Esophagus (tissue), 2 donors: ENCODE data around the gene MCC. TPM values are rescaled to one million over a fixed set of nuclear protein-coding genes. Genes with fewer than 3 reads are reported as not detected.

Source experiments
- H3K27ac ChIP-seq, 2 donors: one replicate each; pipeline ENCODE4 v1.5.1; 2013; ENCODE audit warnings: low read depth in 2 of 2, mild to moderate bottlenecking in 2 of 2, inconsistent platforms in 1 of 2, low read length in 1 of 2, moderate library complexity in 1 of 2
- H3K27me3 ChIP-seq, 2 donors: one replicate each; pipeline ENCODE4 v1.6.1; 2013; ENCODE audit warnings: low read length in 2 of 2, control low read depth in 1 of 2, mild to moderate bottlenecking in 1 of 2; ENCODE audit not compliant: insufficient read depth in 2 of 2, control insufficient read depth in 1 of 2
- H3K36me3 ChIP-seq, 2 donors: one replicate each; pipeline ENCODE4 v1.6.1; 2013; ENCODE audit warnings: low read length in 1 of 2; ENCODE audit not compliant: control insufficient read depth in 2 of 2, insufficient read depth in 2 of 2
- H3K4me1 ChIP-seq, 2 donors: one replicate each; pipeline ENCODE4 v1.6.1; 2013; ENCODE audit warnings: low read length in 1 of 2; ENCODE audit not compliant: control insufficient read depth in 2 of 2, insufficient read depth in 2 of 2
- H3K4me3 ChIP-seq, 2 donors: one replicate each; pipeline ENCODE4 v1.5.1; 2013; ENCODE audit warnings: low read length in 2 of 2, mild to moderate bottlenecking in 2 of 2, low read depth in 1 of 2, moderate library complexity in 1 of 2
- H3K9me3 ChIP-seq, 2 donors: one replicate each; pipeline ENCODE4 v1.6.1; 2013; ENCODE audit warnings: mild to moderate bottlenecking in 2 of 2, low read depth in 1 of 2, low read length in 1 of 2, moderate library complexity in 1 of 2; ENCODE audit not compliant: control insufficient read depth in 2 of 2, insufficient read depth in 1 of 2
- WGBS, 2 donors: extraction: QIAGEN DNeasy Blood & Tissue Kit; methylation state at CpG; one replicate each; pipeline ENCODE4 v1.1.7; 2013; 5-methylcytosine and 5-hydroxymethylcytosine counted together
- polyA plus RNA-seq, 2 donors: library from polyadenylated mRNA; stranded (reverse); fragments of 200-250 nt; gene quantifications; one replicate each; pipeline ENCODE4 v1.2.3, GENCODE V29; 2013
- donor health status: healthy with polysubstance abuse.
- donor health status: Bipolar disorder and iron deficiency.

Gene MCC
- polyA plus RNA-seq, 2 donors = 7.2 to 8.3 TPM

DNA sequence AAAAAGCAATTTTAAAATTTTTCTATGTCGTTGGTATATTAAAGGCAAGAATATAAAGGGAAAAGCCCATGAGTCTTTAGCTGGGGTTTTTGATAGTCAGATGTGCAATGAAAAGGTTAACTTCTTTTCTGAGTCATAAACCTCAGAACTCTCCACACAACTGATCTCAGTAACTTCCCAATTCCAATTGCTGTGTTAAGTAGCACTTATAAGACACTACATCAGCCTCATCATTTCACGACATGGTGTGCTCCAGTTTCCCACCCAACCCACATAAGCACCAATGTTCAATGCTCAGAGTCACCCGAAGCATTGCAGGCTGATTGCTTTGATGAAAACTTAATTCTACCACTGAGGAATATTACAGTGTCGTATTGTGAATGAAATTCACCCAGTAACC lies 209.3 kb downstream of the MCC start:
- Histone ChIP-seq H3K9me3 (no peaks in the 10 kb centered on the region), H3K27ac (no peak overlapping the region), H3K36me3 (no peaks in the 10 kb centered on the region), H3K27me3 (no peaks in the 10 kb centered on the region), H3K4me3 (no peak overlapping the region), H3K4me1 (peaks cover 0 to 2% of the 10 kb centered on the region in 2 donors)
- WGBS, 2 donors = 63 to 67% methylated on average over 4 of the region's 4 CpGs

DNA sequence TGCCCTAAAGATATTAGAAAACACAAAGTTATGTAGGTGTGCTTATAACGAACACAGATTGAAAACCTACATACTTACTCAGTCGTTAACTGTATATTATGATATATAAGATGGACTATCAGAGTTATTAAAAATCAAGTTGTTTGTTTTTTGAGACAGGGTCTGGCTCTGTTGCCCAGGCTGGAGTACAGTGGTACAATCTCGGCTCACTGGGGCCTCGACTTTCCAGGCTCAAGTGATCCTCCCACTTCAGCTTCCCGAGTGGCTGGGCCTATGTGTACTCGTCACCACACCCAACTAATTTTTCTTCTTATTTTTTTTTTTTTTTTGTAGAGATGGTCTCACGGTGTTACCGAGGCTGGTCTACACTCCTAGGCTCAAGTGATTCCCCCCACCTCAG lies 211.8 kb downstream of the MCC start:
- Histone ChIP-seq H3K27ac (no peak overlapping the region), H3K27me3 (no peaks in the 10 kb centered on the region)

DNA sequence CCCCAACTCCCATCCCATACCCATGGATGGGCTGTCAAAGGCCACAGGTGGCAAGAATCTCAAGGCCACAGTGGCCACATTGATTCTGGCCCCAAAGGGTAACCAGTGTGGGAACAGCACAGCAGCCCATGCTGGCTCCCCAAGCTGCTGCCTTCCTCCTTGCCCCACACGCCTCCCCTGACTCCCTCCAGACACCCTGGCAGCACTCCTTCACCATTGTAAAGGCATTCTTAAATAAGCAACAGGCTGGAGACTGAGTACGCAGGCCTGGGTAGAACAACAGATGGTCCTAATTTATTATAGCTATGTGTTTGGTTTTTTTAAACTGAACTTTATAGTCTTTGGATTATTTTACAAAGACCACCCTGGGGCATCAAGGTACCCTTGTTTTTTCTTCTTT lies 212.3 kb downstream of the MCC start:
- Histone ChIP-seq H3K27ac (no peak overlapping the region), H3K4me3 (no peak overlapping the region), H3K27me3 (no peaks in the 10 kb centered on the region), H3K9me3 (no peaks in the 10 kb centered on the region), H3K36me3 (no peaks in the 10 kb centered on the region), H3K4me1 (peaks cover 0 to 2% of the 10 kb centered on the region in 2 donors)
- WGBS, 2 donors = 87 to 100% methylated on average over 2 of the region's 2 CpGs

More for the DNA sequence above, 211.8 kb downstream of the MCC start:
- Histone ChIP-seq H3K4me1 (peaks cover 0 to 2% of the 10 kb centered on the region in 2 donors), H3K4me3 (no peak overlapping the region), H3K36me3 (no peaks in the 10 kb centered on the region), H3K9me3 (no peaks in the 10 kb centered on the region)
- 94 to 95% methylated on average over 8 of the region's 8 CpGs for WGBS, 2 donors

DNA sequence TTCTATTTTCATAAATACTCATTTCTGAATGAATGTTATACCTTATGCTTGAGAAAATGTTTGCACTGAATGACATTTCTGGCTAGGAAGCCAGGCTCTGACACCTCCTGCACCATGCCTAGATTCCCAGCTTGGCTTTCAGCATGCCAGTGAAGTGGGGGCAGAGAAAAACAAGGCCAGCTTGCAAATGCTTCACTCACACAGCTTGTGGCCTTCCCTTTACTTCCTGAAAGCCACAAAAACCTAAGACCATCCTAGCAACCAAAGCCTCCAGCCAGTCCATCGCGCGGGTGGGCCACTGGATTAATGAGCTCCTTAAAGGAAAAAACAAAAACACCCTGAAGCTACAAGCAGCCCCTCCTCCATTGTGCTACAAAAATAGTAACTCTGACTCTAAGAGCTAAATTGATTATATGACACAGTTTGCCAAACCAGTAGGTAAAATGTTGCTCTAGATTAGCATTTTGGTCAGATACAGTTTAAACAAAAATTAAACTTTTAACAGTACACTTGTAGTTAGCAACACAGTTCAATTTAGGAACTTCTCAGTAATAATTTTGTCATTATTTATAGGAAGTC lies 213.3 kb downstream of the MCC start:
- H3K4me3 ChIP-seq = no peak overlapping the region
- no peaks in the 10 kb centered on the region for H3K36me3 ChIP-seq
- H3K4me1 ChIP-seq = peaks cover 0 to 2% of the 10 kb centered on the region in 2 donors
- WGBS, 2 donors = 76 to 81% methylated on average over 3 of the region's 3 CpGs
- H3K27me3 ChIP-seq = no peaks in the 10 kb centered on the region
- H3K27ac ChIP-seq = no peak overlapping the region
- no peaks in the 10 kb centered on the region for H3K9me3 ChIP-seq

DNA sequence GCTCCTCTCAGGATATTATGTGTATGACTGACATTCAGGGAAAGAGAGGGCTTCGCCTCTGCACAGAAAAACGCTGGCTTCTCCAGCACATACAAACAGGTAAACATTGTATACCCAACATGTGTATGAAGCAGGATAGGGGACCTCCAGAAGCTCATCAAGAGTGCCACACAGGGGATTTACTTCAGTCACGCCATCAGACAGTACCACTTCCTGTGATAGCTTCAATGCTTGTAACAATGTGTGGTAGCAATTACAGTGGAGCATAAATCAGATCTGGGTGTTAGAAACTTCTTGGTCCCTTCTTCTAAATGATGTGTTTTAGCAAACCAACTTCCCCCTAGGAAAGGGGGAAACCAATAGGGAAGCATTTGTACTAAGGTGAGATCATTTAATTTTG lies 214.3 kb downstream of the MCC start:
- Histone ChIP-seq H3K9me3 (no peaks in the 10 kb centered on the region), H3K4me3 (no peak overlapping the region), H3K4me1 (peaks cover 0 to 2% of the 10 kb centered on the region in 2 donors), H3K36me3 (no peaks in the 10 kb centered on the region), H3K27ac (no peak overlapping the region), H3K27me3 (no peaks in the 10 kb centered on the region)
- WGBS, 2 donors = 82 to 86% methylated on average over 3 of the region's 3 CpGs

DNA sequence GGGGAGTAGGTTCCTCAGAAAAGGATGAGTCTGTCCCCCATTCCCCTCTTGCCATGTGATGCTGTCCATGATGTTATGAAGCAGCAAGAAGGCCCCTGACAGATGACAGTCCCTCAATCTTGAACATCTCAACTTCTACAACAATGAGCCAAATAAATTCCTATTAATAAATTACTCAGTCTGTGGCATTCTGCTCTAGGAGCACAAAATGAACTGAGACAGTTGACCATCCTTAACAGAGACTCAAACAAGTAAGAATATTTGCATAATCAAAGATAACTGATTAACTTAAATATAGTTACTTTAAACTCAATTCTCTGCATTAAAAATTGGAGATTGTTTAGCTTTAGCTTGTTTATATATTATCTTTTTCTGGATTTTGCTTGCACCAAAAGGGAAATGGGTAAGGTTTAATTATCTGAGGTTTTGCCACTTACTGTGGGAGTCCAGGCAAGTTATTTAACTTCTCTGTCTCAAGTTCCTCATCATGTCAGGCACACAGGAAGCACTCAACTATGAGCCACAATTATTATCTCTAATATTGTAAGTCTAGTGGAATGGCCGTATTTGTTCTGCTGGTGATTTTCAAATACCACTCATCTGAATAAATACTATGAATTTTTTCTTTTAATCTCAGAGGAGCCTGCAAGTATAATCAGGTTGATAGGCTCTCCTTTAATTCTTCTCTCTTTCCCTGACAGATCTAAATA lies 216.4 kb downstream of the MCC start:
- WGBS, 2 donors = 87% methylated on average over 1 of the region's 1 CpG
- Histone ChIP-seq H3K27me3 (no peaks in the 10 kb centered on the region), H3K36me3 (no peaks in the 10 kb centered on the region), H3K4me3 (no peak overlapping the region), H3K9me3 (no peaks in the 10 kb centered on the region), H3K4me1 (peaks cover 0 to 3% of the 10 kb centered on the region in 2 donors), H3K27ac (no peak overlapping the region)

DNA sequence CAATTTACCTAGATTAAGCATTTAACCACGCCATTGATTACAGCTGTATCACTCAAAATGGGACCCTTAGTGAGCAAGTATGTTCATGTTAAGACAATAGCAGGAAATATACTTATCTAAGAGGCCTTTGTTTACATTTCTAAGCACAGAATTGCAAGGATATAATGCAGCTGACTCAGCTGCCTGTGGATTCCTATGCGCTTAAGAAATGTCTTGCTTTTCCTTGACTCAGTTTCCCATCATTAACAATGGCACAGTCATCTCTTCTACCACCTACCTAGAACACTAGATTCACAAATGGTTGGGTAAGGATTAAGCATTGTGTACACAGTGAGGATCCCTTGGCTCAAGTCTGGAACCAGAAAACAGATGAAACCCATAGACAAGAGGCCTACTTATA lies 217.2 kb downstream of the MCC start:
- Histone ChIP-seq H3K27me3 (no peaks in the 10 kb centered on the region), H3K27ac (no peak overlapping the region), H3K4me1 (peaks cover 0 to 6% of the 10 kb centered on the region in 2 donors), H3K36me3 (no peaks in the 10 kb centered on the region), H3K4me3 (no peak overlapping the region), H3K9me3 (no peaks in the 10 kb centered on the region)
- WGBS, 2 donors = 53 to 65% methylated on average over 2 of the region's 2 CpGs

DNA sequence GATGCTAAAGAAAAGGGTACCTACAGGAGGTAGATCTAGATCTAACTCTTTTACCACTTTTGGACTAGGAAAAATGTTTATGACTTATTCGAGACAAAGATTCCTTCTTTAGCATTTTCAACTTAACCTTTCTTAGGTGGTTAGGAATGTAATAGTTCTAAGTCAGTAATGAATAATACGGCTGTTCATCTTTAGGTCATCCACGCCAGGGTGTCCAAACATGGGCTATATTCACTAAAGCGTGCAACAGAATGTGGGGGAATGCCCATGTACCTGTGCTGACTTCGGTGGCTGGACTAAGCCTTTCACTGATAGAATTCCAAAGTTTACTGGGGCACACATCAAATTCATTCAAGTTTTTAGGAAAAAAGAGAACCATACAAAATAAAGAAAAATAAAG lies 218.2 kb downstream of the MCC start:
- 94% methylated on average over 5 of the region's 5 CpGs for whole genome bisulfite sequencing, 2 donors
- H3K27me3 ChIP-seq = no peaks in the 10 kb centered on the region
- H3K9me3 ChIP-seq = no peaks in the 10 kb centered on the region
- no peak overlapping the region for H3K4me3 ChIP-seq
- no peaks in the 10 kb centered on the region for H3K36me3 ChIP-seq
- peaks cover 0 to 4% of the 10 kb centered on the region in 2 donors for H3K4me1 ChIP-seq
- no peak overlapping the region for H3K27ac ChIP-seq

DNA sequence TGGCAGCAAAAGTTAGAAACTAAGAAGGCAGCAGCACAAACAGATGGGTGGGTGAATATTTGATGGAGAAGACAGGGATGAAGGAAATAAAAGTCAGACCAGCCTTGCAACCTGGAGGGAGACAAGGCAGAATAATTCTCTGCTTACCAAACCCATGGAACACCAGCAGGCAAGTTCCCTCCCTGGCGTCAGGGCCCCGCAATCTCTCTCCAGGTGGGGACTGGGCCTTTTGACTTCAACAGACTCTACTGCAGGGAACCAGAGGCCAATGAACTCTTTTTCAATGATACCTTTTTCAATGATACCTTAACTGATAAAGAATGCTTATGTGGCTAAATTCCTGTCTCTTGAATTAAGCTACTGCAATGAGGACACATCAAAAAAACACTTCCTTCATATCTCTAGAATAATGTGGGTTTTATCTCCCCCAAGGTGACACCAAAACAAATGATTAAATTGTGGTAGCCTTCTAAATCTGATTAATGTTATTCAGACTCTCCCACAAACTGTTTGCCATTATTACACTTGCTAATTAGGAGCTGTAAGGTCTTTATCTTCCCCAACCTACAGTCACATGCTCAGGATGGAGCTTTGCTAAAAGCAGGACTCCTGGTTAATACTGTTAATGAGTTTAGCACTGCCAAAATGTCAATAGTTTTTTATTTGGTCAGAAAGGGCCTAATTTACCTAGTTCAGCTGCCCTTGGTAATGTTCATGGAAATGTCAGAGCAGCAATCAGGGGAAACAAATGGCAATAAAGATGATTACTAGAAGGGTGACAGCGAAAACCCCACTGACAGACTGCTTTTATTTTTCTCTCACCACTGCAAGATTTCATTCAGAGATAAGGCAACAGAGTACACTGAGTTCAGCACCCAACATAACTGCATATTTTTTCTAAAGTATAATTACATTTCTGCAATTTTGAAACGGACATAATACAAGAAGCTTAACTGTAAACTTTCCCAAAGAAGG lies 218.9 kb downstream of the MCC start:
- Histone ChIP-seq H3K4me3 (no peak overlapping the region), H3K36me3 (no peaks in the 10 kb centered on the region), H3K27me3 (no peaks in the 10 kb centered on the region), H3K4me1 (peaks cover 0 to 4% of the 10 kb centered on the region in 2 donors), H3K9me3 (no peaks in the 10 kb centered on the region), H3K27ac (no peak overlapping the region)
- 75 to 84% methylated on average over 4 of the region's 4 CpGs for WGBS, 2 donors
